ENCODE results near the gene ACAP2.
A peak's percentile ranks its signal among the peaks of the same experiment; 100 is the strongest.
"Not testable (repeated sequence)": the region's sequence is repeated elsewhere in the genome, so short reads cannot be mapped to it uniquely, and the experiment has no call there.

Gene ACAP2

GRCh38 chr3:195240939-195241338 lies 201.9 kb downstream of the ACAP2 start:
- no peak for DNase-seq

GRCh38 chr3:195240171-195240701 lies 202.6 kb downstream of the ACAP2 start:
- DNase-seq, result no peak

DNA sequence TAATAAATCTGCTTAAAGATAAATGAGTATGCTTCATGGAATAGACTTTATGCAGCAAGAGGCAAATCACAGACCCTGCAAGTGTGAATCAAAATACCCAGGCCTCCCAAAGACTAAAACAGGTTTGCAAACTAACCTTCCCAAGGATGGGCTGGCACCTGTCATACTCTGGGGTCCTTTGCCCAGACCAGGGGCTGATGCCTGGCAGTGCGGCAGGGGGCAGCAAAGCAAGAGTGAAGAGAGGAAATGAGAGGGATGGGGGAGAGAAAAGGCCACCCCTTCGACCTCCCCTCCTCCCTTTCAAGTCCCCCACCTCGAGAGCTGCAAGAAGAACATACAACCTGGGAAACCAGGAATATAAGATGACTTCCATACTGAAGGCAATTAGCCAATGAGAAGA lies 203.7 kb downstream of the ACAP2 start:
- no peak for DNase-seq

DNA sequence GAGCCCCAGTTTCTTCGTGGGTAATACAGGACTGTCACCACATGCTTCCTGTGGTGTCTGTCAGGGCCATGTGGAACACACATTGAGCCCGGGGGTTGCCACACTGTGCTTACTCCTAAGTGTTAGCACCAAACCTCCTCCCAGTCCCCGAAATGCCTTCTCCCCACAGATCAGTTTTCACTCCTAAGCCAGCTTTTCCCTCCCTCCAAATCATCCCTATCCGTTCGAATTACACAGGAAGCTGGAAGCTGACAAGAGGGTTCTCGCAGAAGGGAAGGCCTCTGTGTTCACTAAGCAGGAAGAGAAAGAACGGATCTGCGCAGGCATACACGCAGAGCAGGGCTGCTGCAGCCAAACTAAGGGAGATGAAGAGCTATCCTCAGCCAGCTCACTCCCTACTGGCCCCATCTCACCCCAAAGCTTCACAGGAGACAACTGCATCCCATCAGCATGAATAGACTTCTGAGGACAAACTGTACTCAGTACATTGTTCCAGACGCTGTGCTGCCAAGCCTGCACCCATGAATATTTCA lies 204.2 kb downstream of the ACAP2 start:
- no peak for DNase-seq

- DNase-seq, result no peak
Observed at GRCh38 chr3:195238081-195238571, 204.7 kb downstream of the ACAP2 start.

DNA sequence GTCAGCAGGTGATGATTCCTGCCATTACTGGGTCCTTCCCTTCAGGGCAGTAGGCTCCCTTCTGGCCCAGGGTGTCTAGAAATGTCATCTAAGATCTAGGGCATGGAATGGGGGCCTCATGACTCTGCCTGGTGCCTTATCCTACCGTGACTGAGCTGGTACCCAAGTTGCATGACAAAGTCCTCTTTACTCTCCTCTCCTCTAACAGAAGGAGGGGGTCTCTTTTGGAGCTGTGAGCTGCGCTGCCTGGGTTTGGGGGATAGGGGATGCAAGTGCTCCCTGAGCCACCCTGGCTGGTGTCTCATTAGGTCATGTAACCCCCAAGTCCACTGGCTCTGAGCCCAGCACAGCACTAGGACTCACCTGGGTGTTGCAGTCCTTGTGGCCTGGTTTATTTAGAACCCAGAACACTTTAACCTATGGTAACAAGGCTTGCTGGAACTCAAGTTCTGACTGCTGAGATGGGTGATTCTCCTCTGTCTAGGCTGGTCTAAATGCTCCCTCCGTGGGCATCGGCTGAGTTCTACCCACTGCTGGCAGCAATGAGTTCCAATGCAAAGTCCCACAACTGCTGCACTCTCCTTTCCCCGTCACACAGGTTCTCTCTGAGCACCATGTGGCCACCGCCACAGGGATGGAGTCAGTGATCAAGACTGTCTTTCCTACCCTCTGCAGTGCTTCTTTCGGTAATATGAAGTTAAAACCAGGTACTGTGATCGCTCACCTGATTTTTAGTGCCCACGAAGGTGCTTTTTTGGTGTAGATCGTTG lies 205.8 kb downstream of the ACAP2 start:
- no peak for DNase-seq

- no peak for DNase-seq
Observed at GRCh38 chr3:195236076-195236798, 206.6 kb downstream of the ACAP2 start.

DNA sequence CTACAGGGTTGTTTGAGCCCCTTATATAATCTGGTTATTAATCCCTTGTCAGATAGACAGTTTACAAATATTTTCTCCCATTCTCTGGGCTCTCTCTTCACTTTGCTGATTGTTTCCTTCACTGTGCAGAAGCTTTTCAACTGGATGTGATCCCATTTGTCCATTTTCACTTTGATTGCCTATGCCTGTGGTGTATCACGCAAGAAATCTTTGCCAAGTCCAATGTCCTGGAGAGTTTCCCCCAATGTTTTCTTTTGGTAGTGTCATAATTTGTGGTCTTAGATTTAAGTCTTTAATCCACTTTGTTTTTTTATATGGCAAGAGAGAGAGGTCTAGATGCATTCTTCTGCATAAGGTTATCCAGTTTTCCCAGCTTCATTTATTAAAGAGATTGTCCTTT lies 212.6 kb downstream of the ACAP2 start:
- DNase-seq, result no peak

DNA sequence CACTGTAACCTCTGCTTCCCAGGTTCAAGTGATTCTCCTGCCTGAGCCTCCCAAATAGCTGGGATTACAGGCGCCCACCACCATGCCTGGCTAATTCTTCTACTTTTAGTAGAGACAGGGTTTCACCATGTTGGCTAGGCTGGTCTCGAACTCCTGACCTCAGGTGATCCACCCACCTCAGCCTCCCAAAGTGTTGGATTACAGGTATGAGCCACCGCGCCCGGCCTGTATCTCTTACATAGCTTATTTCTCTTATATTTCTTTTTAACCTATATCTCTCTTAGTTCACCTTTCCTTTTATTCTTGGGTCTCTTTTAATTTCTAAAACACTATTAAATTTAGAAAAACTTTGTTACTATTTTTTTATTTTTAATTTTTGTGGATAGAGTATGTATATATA lies 213.9 kb downstream of the ACAP2 start:
- DNase-seq, result not testable (repeated sequence)

DNA sequence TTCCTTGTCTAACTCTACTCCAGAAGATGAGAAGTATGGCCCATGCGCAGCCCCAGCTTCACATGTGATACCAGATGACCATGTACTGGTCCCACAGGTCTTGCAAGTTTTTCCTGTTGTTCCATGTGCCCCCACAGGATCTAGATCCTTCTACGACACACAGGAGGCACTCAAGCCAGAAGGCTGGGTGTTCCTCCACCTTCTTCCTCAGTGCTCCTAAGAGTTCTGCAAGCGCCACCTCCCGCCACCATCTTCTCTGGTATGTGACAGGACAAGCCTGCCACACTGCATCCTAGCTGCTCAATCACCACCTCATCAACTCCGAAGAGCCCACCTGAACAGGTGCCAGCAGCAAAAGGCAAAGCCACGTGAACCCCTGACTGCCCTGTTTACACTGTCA lies 214.9 kb downstream of the ACAP2 start:
- no peak for DNase-seq

DNA sequence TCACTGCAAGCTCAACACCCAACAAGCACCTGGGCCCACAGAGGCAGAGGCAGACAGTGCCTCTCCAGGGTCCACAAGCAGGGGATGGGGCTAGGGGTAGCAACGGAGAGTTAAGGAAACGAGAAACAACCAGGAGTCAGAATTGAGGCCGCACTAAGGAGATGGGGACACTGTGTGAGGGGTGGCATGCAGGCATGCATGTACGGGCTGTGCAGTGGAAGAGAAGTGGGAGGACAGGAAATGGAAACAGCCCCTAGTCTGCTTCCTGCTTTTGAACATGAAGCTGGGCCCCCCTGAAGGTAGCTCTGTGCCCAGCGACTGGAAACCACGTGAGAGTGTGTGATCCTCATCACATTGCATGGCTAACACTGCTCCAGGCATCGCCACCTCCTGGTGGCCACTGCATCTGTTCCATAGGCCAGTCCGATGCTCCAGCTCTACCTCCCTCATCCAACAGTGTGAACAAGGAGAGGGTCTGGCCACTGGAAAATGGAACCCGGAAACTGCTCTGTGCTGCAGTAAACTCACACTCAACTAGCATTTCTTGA lies 215.8 kb downstream of the ACAP2 start:
- peak; percentile 23 for DNase-seq

GRCh38 chr3:195226445-195226844 lies 216.4 kb downstream of the ACAP2 start:
- DNase-seq, result no peak

DNA sequence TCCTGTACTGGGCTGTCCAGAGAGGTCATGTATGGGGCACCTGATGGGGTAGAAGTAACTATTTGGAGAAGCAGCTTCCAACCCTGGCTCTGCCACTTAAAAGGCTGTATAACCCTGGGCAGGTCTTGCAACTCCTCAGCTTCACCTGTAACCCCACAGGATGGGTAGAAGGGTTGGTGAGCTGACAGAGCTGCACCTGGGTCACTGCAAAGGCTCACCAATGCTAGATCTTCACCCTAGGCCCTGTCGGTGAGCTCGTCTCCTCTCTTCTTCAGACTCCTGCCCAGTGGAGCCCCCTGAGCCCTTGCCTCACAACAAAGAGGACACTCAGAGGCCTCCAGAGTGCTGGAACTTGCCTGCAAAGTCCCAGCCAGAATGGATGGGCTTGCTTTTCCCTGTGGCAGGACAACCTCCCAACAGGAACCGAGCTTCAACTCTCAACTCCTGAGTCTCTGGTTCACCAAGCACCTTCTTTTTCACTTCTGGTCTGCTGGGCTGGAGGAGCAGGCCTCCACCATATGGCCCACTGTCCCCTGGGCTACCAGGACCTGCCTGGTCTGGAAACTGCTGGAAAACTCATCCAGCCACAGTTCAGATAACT lies 217.7 kb downstream of the ACAP2 start:
- DNase-seq, result no peak

Measured in NCI-H82 (cell line).